ENCODE measurements around the gene AP3B1. TPM values are rescaled to one million over a fixed set of nuclear protein-coding genes. Genes with fewer than 3 reads are reported as not detected.

The AP3B1 gene
- total RNA-seq, 1 donor, result 113 TPM

DNA sequence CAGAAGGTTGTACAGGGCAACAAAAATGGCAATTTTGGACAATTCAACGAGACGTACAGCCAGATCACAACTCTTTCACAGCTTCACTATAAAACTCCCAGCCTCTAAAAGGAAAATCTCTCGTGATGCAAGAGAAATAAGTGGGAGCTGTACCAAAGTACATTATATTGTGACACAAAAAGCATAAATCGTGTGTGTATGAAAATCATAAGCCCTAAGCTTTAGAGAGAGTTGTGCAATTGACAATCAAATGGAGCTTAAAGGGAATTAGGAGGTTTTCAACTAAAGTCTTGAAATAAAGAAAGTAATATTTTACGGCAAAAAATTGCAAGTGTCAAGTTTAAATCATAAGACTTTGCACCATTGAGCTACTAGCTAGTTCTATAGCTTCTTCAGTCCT, 323.6 kb downstream of the AP3B1 start:
- TF ChIP-seq, protein P1, sequence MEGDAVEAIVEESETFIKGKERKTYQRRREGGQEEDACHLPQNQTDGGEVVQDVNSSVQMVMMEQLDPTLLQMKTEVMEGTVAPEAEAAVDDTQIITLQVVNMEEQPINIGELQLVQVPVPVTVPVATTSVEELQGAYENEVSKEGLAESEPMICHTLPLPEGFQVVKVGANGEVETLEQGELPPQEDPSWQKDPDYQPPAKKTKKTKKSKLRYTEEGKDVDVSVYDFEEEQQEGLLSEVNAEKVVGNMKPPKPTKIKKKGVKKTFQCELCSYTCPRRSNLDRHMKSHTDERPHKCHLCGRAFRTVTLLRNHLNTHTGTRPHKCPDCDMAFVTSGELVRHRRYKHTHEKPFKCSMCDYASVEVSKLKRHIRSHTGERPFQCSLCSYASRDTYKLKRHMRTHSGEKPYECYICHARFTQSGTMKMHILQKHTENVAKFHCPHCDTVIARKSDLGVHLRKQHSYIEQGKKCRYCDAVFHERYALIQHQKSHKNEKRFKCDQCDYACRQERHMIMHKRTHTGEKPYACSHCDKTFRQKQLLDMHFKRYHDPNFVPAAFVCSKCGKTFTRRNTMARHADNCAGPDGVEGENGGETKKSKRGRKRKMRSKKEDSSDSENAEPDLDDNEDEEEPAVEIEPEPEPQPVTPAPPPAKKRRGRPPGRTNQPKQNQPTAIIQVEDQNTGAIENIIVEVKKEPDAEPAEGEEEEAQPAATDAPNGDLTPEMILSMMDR (IDR thresholded peaks at IDR 0.05; ENCODE audit: insufficient read depth, low read depth, low read length), result no peak
- DNase-seq (ENCODE audit: low read depth), result no peak
- no peak overlapping the region for H3K4me3 ChIP-seq (ENCODE audit: low read depth, low read length)

DNA sequence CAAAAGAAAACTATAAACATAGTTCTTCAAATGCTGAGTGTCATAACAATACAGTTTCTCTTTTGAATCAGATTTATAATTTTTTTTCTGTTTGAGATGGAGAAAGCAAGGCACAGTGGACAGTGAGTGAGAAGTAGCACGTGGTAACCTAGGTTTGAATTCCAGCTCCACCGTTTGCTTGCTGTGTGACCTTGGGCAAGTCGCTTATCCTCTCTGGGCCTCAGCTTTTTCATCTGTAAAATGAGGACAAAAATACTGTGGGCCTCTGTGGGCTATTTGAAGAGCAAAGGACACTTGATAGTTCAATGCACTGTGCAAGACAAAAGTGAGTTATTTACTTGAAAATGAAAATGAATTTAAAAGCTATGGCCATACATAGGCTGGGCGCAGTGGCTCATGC, 330.7 kb downstream of the AP3B1 start:
- H3K4me3 ChIP-seq (ENCODE audit: low read depth, low read length), result no peak overlapping the region
- DNase-seq (ENCODE audit: low read depth), result no peak
- TF ChIP-seq, protein P1 (IDR thresholded peaks at IDR 0.05; ENCODE audit: insufficient read depth, low read depth, low read length), result no peak

DNA sequence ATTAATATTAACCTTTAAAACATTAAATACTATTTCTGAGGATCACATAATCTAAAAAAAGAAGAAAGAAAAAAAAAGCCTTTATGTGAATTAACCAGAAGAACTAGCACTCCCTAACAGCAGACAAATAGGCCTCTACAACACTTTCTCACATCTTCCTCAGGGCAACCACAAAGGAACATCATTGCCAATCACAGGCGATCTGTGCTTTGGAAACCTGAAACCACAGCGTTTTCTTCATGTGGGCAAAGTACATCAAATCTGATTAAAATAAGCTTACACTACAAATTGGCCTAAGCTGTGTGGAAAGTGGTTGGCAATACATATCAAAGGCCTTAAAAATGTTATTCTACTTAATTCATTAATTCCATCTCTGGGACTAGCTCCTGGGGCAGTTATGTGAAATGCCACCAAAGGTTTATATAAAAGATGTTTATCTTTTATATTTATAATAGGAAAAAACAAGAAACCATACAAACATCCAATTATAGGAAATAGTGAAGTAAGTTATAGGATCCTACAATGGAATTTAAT, 333.6 kb downstream of the AP3B1 start:
- no peak overlapping the region for H3K4me3 ChIP-seq (ENCODE audit: low read depth, low read length)
- TF ChIP-seq, protein P1 (IDR thresholded peaks at IDR 0.05; ENCODE audit: insufficient read depth, low read depth, low read length), result no peak
- no peak for DNase-seq (ENCODE audit: low read depth)

DNA sequence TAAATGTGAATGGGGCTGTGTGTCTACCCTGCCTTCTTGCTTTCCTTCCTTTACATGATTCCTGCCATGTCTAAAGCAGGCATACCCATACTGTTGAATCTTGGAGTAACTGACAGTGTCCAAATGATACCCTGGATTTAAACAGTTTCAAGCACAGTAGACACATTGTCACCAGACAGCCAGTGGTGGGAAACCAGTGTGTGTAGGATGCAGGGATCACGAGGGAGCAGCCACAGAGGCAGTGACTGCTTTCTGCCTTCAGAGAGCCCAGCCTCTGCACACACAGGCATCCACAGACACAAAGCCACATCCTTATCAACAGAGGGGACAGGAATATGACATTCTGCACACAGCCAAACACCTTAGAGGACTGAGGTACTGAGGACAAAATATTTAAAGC, 334.2 kb downstream of the AP3B1 start:
- no peak overlapping the region for H3K4me3 ChIP-seq (ENCODE audit: low read depth, low read length)
- DNase-seq (ENCODE audit: low read depth), result no peak
- TF ChIP-seq, protein P1 (IDR thresholded peaks at IDR 0.05; ENCODE audit: insufficient read depth, low read depth, low read length), result no peak

DNA sequence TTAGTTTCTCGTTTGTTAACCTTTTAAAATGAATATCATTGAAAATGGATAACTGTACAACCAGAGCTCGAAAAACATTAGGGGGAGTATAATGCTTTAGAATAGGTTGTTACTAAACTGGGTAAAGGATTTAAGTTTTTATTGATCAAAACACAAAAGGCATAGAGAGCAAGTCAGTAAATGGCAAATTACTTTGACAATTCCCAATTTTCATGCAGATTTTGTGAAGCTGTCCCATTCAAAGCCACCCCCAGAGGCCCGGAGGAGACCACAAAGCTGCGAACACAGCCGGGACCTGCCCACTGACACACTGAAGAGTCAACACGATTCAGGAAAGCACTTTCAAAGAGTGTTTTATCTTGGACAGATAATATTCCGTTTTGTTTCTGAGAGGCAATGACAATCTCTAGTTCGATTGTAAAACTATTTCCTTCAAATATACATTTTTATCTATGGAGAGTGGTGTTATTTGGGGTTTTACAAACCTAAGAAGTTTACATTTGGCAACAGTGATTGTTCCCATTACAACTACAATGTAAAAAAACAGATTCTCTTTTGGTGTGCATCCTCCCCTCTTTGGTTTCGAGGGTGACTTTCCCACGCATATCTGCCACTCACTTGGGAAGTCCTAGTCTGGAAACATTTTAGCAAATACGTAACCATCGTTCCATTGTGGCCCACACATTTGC, 335.7 kb downstream of the AP3B1 start:
- TF ChIP-seq, protein P1 (IDR thresholded peaks at IDR 0.05; ENCODE audit: insufficient read depth, low read depth, low read length), result no peak
- no peak overlapping the region for H3K4me3 ChIP-seq (ENCODE audit: low read depth, low read length)
- no peak for DNase-seq (ENCODE audit: low read depth)

DNA sequence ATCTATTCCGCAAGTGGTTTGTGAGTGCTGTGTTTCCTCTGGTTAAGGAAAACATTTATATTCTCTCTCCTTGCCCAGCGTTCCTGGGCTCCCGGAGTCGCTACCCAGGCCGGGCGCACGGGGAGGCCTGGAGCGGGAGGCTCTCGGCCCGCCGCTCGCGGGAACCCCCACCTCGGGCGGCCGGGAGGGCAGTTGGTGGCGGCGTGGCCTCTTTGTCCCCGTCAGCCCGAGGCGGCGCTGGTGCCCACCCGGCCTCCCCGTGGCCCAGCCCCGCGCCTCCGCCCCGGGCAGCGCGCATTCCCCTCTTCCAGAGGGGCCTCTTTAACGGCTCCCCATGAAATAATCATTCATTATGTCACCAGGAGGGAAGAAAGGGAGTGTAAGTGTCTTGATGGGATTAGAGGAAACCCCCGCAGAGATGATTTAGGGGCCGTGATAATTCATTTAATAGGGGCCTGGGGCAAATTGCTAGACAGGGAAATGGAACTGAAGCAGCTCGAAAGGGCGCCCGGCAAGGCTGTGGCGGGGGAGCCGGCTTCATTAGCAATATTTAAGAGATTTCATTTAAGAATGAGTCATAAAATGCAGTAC, 336.5 kb downstream of the AP3B1 start:
- TF ChIP-seq, protein P1 (IDR thresholded peaks at IDR 0.05; ENCODE audit: insufficient read depth, low read depth, low read length), result no peak
- H3K4me3 ChIP-seq (ENCODE audit: low read depth, low read length), result no peak overlapping the region
- no peak for DNase-seq (ENCODE audit: low read depth)

Data from fibroblast of villous mesenchyme (primary cell).